ENCODE measurements around the gene CD3E.

The CD3E gene

GRCh38 chr11:118328745-118329144 is 24.2 kb downstream of the CD3E start:
- DNase-seq (ENCODE audit: low spot score), result no peak

DNA sequence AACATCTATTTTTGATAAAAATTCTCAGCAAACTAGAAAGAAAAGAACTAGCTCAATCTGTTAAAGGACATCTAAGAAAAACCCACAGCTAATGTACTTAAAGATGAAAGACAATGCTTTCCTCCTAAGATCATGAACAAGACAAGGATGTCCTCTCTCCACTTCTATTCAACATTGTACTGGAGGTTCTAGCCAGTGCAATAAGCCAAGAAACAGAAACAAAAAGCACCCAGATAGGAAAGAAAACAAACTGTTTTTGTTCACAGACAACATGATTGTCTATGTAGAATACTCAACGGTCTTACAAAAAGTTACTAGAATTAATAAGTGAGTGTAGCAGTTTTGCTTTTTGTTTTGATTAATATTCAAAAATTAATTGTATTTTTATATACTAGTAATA is 30.2 kb downstream of the CD3E start:
- no peak for DNase-seq (ENCODE audit: low spot score)

DNA sequence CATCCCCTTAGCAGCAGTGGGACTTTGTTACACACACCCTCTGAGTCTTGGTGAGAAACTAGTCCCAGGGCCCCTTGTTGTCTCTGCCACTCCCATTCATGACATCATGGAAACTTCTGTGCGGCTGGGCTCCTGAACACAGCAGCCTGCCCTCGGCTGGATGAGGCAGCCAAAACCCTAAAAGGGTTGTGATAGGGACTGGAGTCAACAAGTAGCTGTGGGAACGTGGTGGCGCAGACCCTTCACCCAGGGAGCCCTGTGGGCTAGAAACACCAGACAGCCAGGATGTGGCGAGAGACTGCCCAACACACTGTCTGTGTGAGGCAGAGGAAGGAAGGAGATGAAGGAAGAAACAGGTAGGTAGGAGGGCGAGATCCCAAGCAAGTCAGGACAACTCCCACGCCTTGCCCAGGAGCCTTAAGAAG is 34.1 kb downstream of the CD3E start:
- no peak for DNase-seq (ENCODE audit: low spot score)

GRCh38 chr11:118339281-118339961 is 34.9 kb downstream of the CD3E start:
- no peak for DNase-seq (ENCODE audit: low spot score)

GRCh38 chr11:118340449-118340848 is 35.9 kb downstream of the CD3E start:
- no peak for DNase-seq (ENCODE audit: low spot score)

DNA sequence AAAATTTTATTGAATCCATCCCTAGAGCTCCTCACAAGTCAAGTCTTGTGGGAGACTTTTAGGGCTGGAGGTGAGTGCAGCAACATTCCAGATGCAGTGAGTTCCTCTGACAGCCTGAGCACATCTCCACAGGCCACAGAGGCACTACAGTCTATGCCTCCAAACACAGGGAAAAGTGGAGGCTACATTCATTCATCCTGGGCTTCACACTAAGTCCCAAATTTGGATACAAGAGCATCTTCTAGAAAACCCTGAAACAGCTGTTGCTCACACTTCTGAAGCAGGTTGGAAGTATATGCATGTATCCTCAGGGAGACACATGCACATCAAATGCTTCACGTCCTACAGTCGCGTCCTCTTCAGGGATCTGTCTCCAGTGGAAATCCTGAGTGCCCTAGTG is 36.7 kb downstream of the CD3E start:
- DNase-seq (ENCODE audit: low spot score), result no peak

DNA sequence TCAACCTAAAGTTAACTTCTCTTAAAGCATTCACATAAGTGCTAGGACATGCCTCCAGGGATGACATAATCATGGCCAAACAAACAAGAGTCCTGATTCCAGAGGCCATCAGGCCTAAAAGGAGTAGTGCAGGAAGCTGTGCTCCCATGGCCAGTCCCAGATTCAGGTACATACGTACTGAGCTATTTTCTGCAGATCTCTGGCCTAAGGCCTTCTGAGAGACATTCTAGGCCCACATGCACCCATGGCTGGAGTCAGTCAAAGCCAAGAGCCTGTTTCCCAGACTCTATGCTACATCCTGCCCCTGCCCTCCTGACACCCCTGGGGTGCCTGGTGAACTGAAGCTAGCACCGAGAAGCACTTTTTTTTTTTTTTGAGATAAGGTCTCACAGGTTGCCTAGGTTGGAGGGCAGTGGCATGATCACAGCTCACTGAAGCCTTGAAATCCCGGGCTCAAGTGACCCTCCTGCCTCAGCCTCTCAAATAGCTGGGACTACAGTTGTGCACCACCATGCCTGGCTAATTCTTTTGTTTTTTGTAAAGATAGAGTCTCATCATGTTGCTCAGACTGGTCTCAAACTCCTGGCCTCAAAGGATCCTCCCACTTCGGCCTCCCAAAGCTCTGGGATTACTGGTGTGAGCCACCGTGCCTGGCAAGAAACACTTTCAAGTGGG is 37.4 kb downstream of the CD3E start:
- no peak for DNase-seq (ENCODE audit: low spot score)

DNA sequence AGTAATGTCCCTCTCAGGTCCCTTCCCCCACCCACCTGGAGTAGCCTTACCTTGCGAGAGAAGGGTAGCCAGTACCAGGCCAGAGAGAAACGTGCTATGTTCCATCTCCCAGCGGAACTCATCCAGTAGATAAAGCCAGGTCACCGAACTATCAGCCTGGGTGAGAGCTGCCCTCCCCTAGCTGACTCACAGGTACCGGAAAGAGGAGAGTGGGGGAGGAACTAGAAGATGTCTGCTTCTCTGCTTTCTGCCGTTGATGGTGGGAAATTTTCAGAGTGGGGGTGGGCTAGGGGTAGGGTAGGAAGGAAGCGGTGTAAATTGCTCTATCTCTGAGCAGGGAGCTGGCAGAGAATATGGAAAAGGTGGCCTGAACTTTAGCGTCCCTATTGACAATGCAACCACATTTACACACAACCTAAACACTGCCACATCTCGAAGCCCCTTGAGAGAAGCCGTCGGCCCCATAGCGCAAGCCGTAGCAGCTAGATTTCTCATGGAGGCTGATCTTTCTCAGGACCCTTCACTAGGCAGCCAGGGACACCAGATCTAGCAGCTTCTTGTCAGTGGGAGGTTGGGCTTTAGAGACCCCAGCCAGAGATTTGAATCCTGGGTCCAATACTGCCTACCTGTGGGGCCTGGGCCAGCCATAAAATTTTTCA is 38.1 kb downstream of the CD3E start, which contains the start of gene CD3D:
Gene CD3D, minus strand, starts transcription at position 203 of the 659 bp plus-strand sequence. Its CDS starts 98 bp downstream, at position 105.
- DNase-seq (ENCODE audit: low spot score), result no peak

GRCh38 chr11:118343248-118343647 is 38.7 kb downstream of the CD3E start:
- no peak for DNase-seq (ENCODE audit: low spot score)

DNA sequence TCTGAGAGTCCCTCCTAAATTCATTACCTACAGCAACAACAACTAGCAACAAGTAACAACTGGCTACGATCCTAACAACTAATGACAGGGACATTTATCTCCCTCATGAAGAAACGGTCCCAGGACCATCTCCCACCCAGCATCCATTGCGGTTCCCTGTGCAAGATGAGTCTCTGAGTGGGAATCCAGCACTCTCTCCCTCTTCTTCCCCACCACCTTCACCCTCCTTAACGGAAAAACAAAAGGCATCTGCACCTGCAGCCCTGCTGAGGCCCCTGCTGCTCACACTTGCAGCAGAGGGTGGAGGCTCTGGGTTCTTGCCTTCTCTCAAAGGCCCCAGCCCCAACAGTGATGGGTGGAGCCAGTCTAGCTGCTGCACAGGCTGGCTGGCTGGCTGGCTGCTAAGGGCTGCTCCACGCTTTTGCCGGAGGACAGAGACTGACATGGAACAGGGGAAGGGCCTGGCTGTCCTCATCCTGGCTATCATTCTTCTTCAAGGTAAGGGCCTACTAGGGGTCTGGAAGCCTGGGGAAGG is 39.5 kb downstream of the CD3E start, which contains the start of gene CD3G:
Gene CD3G, plus strand, starts transcription at position 364 of the 535 bp plus-strand sequence. Its CDS starts 80 bp downstream, at position 444.
- no peak for DNase-seq (ENCODE audit: low spot score)

DNA sequence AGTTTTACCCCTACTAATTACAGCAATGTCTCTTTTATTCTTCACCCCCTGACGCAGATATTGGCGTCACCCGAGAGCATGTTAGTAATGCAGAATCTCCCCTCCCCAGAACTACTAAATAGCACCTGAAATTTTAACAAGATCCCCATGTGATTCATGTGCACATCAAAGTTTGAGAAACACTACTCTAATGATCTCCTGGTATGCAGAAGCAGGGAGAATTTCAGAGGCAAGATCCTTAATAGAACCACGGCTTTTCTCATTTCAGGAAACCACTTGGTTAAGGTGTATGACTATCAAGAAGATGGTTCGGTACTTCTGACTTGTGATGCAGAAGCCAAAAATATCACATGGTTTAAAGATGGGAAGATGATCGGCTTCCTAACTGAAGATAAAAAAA is 44.9 kb downstream of the CD3E start:
- no peak for DNase-seq (ENCODE audit: low spot score)

DNA sequence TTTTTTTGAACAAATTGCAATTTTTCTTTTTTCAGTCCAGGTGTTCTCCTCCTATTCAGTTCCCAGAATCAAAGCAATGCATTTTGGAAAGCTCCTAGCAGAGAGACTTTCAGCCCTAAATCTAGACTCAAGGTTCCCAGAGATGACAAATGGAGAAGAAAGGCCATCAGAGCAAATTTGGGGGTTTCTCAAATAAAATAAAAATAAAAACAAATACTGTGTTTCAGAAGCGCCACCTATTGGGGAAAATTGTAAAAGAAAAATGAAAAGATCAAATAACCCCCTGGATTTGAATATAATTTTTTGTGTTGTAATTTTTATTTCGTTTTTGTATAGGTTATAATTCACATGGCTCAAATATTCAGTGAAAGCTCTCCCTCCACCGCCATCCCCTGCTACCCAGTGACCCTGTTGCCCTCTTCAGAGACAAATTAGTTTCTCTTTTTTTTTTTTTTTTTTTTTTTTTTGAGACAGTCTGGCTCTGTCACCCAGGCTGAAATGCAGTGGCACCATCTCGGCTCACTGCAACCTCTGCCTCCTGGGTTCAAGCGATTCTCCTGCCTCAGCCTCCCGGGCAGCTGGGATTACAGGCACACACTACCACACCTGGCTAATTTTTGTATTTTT is 48.7 kb downstream of the CD3E start:
- DNase-seq (ENCODE audit: low spot score), result no peak

- no peak for DNase-seq (ENCODE audit: low spot score)
Observed at GRCh38 chr11:118358071-118358470, 53.5 kb downstream of the CD3E start.

GRCh38 chr11:118359295-118359958 is 54.9 kb downstream of the CD3E start, which contains the start of gene UBE4A:
TSS of gene UBE4A (plus strand) at chr11:118359600. CDS start at chr11:118365081, 5,481 bp downstream.
- peak; percentile 94 for DNase-seq (ENCODE audit: low spot score)

GRCh38 chr11:118364956-118365615 is 60.6 kb downstream of the CD3E start:
- no peak for DNase-seq (ENCODE audit: low spot score)
